Endothelial cell of umbilical vein (primary cell): Measurements from ENCODE around the gene PCDHGA5. TPM values are rescaled to one million over a fixed set of nuclear protein-coding genes. Genes with fewer than 3 reads are reported as not detected.

ENCODE experiments used
- BruUV-seq: library from RNA; stranded (reverse); fragments of 400-500 nt; replicated peaks from 2 replicates; lab custom pipeline; 2021; lab: Mats Ljungman, UMichigan
- CTCF ChIA-PET: fragments of 300-600, 350-600 bp; sonication (Branson Sonifier 250); formaldehyde crosslinking; loops from one replicate; lab custom pipeline; 2021; ENCODE audit warnings: antibody characterized with exemption, inconsistent platforms; lab: Charles Lee
- POLR2A ChIA-PET: fragments of 300-600, 350-600 bp; sonication (Branson Sonifier 250); formaldehyde crosslinking; loops from one replicate; lab custom pipeline; 2021; ENCODE audit warnings: antibody characterized with exemption, inconsistent platforms; lab: Charles Lee
- DNase-seq: peaks from one replicate; pipeline ENCODE4 v3.0.0-alpha.2; 2011; ENCODE audit warnings: low read depth, low spot score
- FAIRE-seq: peaks from 2 replicates; lab custom pipeline; 2011; peaks lifted over from hg19 to GRCh38; lab: Jason Lieb, UNC
- H2AFZ ChIP-seq: 2 replicates; pipeline ENCODE4 v1.6.0; 2012; ENCODE audit warnings: low read depth, low read length, control low read depth, inconsistent platforms
- H3K27ac ChIP-seq: 2 replicates; pipeline ENCODE4 v1.5.1; 2011; ENCODE audit warnings: low read depth, mild to moderate bottlenecking, control low read depth, low read length, moderate library complexity; ENCODE audit not compliant: insufficient read depth
- H3K27me3 ChIP-seq, 2 experiments: 2 replicates each; pipeline versions ENCODE4 v1.6.0 to v1.6.1; 2011; ENCODE audit warnings: low read length in 2 of 2, mixed read lengths in 1 of 2; ENCODE audit not compliant: control insufficient read depth in 2 of 2, insufficient read depth in 2 of 2
- H3K36me3 ChIP-seq, 2 experiments: 2 replicates in 1 of 2; 3 replicates in 1 of 2; pipeline ENCODE4 v1.5.1; 2011; ENCODE audit warnings: low read length in 2 of 2, mild to moderate bottlenecking in 1 of 2, moderate library complexity in 1 of 2; ENCODE audit not compliant: control insufficient read depth in 2 of 2, insufficient read depth in 2 of 2; ENCODE audit errors: extremely low read depth in 1 of 2
- H3K4me1 ChIP-seq: 3 replicates; pipeline ENCODE4 v1.5.1; 2011; ENCODE audit warnings: mild to moderate bottlenecking, low read length; ENCODE audit not compliant: control insufficient read depth, insufficient read depth; ENCODE audit errors: extremely low read depth
- H3K4me2 ChIP-seq: 2 replicates; pipeline ENCODE4 v1.6.1; 2011; ENCODE audit warnings: low read length, control low read depth, mixed read lengths; ENCODE audit not compliant: insufficient read depth
- H3K4me3 ChIP-seq, 3 experiments: fragments of 200-600 bp in 1 of 3; sonication (generic), shearing (Covaris generic) in 1 of 3; replicated peaks in 1 of 3; 2 replicates each; pipeline ENCODE4 v1.5.1; 2011 to 2016; ENCODE audit warnings: control low read depth in 3 of 3, low read length in 3 of 3, mild to moderate bottlenecking in 2 of 3, inconsistent platforms in 1 of 3, low read depth in 1 of 3, moderate library complexity in 1 of 3; ENCODE audit not compliant: insufficient read depth in 1 of 3
- H3K79me2 ChIP-seq: 2 replicates; pipeline ENCODE4 v1.6.0; 2012; ENCODE audit warnings: low read length, inconsistent platforms; ENCODE audit not compliant: control insufficient read depth, insufficient read depth
- H3K9ac ChIP-seq: replicated peaks from 2 replicates; pipeline ENCODE3; 2011; ENCODE audit warnings: low read length, control low read depth; ENCODE audit not compliant: insufficient read depth; ENCODE audit errors: extremely low read depth
- H3K9me1 ChIP-seq: replicated peaks from 3 replicates; pipeline ENCODE4 v1.6.0; 2011; ENCODE audit warnings: mild to moderate bottlenecking, low read length; ENCODE audit not compliant: control insufficient read depth, insufficient read depth; ENCODE audit errors: extremely low read depth
- H3K9me3 ChIP-seq: replicated peaks from 2 replicates; pipeline ENCODE4 v1.5.1; 2012; ENCODE audit warnings: low read length, inconsistent platforms; ENCODE audit not compliant: control insufficient read depth, insufficient read depth
- H4K20me1 ChIP-seq: replicated peaks from 2 replicates; pipeline ENCODE3; 2011; ENCODE audit warnings: mild to moderate bottlenecking, low read length; ENCODE audit not compliant: control insufficient read depth, insufficient read depth; ENCODE audit errors: extremely low read depth
- EZH2 ChIP-seq: IDR thresholded peaks from 2 replicates; pipeline ENCODE4 v1.6.1; 2012; ENCODE audit warnings: borderline replicate concordance, low read depth, mild to moderate bottlenecking, moderate library complexity, low read length, inconsistent platforms; ENCODE audit not compliant: severe bottlenecking
- FOS ChIP-seq: IDR thresholded peaks from 2 replicates; pipeline ENCODE4 v1.6.1; 2011; ENCODE audit warnings: mild to moderate bottlenecking, low read length, moderate library complexity, borderline replicate concordance; ENCODE audit not compliant: insufficient read depth
- GATA2 ChIP-seq: IDR thresholded peaks from 2 replicates; pipeline ENCODE4 v1.7.0; 2011; ENCODE audit warnings: low read depth, mild to moderate bottlenecking, moderate library complexity, mixed read lengths, low read length; ENCODE audit not compliant: insufficient read length, insufficient read depth
- JUN ChIP-seq: IDR thresholded peaks from 2 replicates; pipeline ENCODE4 v1.6.1; 2011; ENCODE audit warnings: borderline replicate concordance, low read depth; ENCODE audit not compliant: insufficient read length, insufficient read depth
- MYC ChIP-seq: IDR thresholded peaks from one replicate; pipeline ENCODE4 v1.6.1; 2011; ENCODE audit warnings: mild to moderate bottlenecking, low read depth, low read length
- POLR2A ChIP-seq: IDR thresholded peaks from 2 replicates; pipeline ENCODE4 v1.6.1; 2012; ENCODE audit warnings: low read depth, mild to moderate bottlenecking, control low read depth, low read length
- POLR2AphosphoS5 ChIP-seq: IDR thresholded peaks from 2 replicates; pipeline ENCODE4 v1.6.1; 2012; ENCODE audit warnings: low read depth, mild to moderate bottlenecking, control low read depth, low read length, moderate library complexity; ENCODE audit not compliant: insufficient read depth
- dilution Hi-C: fragments of 300-500 bp; cut with MboI; formaldehyde crosslinking; loops from one replicate; pipeline ENCODE4 v1.15.0; 2019; ENCODE audit warnings: low sequenced_read_pairs; ENCODE audit not compliant: extremely low pct_ligation_motif_present
- intact Hi-C: fragments of 100-400 bp; cut with micrococcal nuclease; formaldehyde crosslinking; loops from one replicate; pipeline ENCODE4 v1.10.0; 2022
- polyA plus RNA-seq, 4 experiments: library from polyadenylated mRNA; depleted of rRNA in 3 of 4; stranded (reverse) in 3 of 4; unstranded in 1 of 4; fragments of >200 nt; gene quantifications; 2 replicates each; pipeline versions ENCODE4 v1.2.1 to v1.2.3, GENCODE V29; 2011 to 2012; ENCODE audit warnings: missing spikeins in 1 of 4
- total RNA-seq: library from RNA; stranded (reverse); gene quantifications from 2 replicates; pipeline ENCODE4 v1.2.3, GENCODE V29; 2021
- TF ChIP-seq, protein P1 (sequence below), 2 donors: IDR thresholded peaks; 1 replicate in 1 of 2; 2 replicates in 1 of 2; pipeline ENCODE4 v1.5.1; 2011; ENCODE audit warnings: low read length in 2 of 2, mild to moderate bottlenecking in 2 of 2, moderate library complexity in 2 of 2, control low read depth in 1 of 2, inconsistent platforms in 1 of 2, low read depth in 1 of 2; ENCODE audit not compliant: insufficient read depth in 1 of 2; ENCODE audit errors: extremely low read depth in 1 of 2
- TF ChIP-seq, protein P2 (sequence below): IDR thresholded peaks from 2 replicates; pipeline ENCODE4 v1.6.1; 2011; ENCODE audit not compliant: insufficient read depth, insufficient read length

Gene PCDHGA5
- total and polyA plus RNA-seq, 2 donors (not counting 3 experiments of a cell fraction or from before 2014, with no cell fraction given) = 0.36 to 0.93 TPM

DNA sequence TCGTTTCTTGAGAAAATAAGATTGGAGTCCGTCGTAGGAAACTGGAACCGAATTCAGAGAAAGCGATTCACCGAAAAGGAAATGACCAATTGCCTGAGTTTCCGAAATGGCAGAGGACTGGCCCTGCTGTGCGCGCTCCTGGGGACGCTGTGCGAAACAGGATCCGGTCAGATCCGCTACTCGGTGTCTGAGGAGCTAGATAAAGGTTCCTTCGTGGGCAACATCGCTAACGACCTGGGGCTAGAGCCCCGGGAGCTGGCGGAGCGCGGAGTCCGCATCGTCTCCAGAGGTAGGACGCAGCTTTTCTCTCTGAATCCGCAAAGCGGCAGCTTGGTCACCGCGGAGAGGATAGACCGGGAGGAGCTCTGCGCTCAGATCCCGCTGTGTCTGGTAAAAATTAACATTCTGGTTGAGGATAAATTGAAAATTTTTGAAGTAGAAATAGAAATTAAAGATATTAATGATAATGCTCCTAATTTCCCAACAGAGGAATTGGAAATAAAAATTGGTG, 20.0 kb upstream of the PCDHGA5 start:
- Histone ChIP-seq H2AFZ (peak overlapping the region; percentile 86), H3K27ac (no peak overlapping the region), H4K20me1 (no peaks in the 10 kb centered on the region), H3K9me1 (no peaks in the 10 kb centered on the region), H3K4me3 (peak overlapping the region in 2 of 3 experiments; percentile 17 to 59), H3K4me1 (peaks cover 3% of the 10 kb centered on the region), H3K27me3 (peaks cover 7 to 29% of the 10 kb centered on the region in 2 experiments), H3K4me2 (peak overlapping the region; percentile 65), H3K79me2 (no peaks in the 10 kb centered on the region), H3K36me3 (no peaks in the 10 kb centered on the region), H3K9ac (peak overlapping the region; percentile 49), H3K9me3 (no peaks in the 10 kb centered on the region)
- peak; percentile 50 for FAIRE-seq
- TF ChIP-seq EZH2 (no peak), POLR2AphosphoS5 (no peak), POLR2A (no peak)
- TF ChIP-seq, protein P1, sequence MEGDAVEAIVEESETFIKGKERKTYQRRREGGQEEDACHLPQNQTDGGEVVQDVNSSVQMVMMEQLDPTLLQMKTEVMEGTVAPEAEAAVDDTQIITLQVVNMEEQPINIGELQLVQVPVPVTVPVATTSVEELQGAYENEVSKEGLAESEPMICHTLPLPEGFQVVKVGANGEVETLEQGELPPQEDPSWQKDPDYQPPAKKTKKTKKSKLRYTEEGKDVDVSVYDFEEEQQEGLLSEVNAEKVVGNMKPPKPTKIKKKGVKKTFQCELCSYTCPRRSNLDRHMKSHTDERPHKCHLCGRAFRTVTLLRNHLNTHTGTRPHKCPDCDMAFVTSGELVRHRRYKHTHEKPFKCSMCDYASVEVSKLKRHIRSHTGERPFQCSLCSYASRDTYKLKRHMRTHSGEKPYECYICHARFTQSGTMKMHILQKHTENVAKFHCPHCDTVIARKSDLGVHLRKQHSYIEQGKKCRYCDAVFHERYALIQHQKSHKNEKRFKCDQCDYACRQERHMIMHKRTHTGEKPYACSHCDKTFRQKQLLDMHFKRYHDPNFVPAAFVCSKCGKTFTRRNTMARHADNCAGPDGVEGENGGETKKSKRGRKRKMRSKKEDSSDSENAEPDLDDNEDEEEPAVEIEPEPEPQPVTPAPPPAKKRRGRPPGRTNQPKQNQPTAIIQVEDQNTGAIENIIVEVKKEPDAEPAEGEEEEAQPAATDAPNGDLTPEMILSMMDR (IDR thresholded peaks at IDR 0.05; ENCODE audit: extremely low read depth in 1 of 2, insufficient read depth in 1 of 2, low read depth in 1 of 2, low read length in 2 of 2) = no peak
- intact Hi-C loops = loop anchor here (2.0 kb wide), 1 partner anchor 23 kb away; the partner anchor contains the start of gene TAF7
- BruUV-seq = TSS peak; percentile 69
- CTCF ChIA-PET = interaction anchor here (0.8 to 3.8 kb wide), 24 partner anchors 9 to 223 kb away, joined by 3 to 38 read pairs (median 6); partner anchors contain the start of genes PCDHB9, PCDHGA1, PCDHGA10 and PCDHGA12
- dilution Hi-C loops = no loop called here
- POLR2A ChIA-PET = interaction anchor here (1.3 kb wide), 1 partner anchor 23 kb away, joined by 3 read pairs; the partner anchor contains the start of gene TAF7
- DNase-seq = no peak

DNA sequence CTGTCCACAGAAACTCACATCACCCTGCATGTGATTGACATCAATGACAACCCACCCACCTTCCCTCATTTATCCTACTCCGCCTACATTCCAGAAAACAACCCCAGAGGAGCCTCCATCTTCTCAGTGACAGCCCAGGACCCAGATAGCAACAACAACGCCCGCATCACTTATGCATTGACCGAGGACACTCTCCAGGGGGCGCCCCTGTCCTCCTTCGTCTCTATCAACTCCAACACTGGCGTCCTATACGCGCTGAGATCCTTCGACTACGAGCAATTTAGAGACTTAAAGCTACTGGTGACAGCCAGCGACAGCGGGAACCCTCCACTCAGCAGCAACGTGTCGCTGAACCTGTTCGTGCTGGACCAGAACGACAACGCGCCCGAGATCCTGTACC, 18.6 kb upstream of the PCDHGA5 start:
- Histone ChIP-seq H3K27me3 (peaks cover 10 to 25% of the 10 kb centered on the region in 2 experiments), H3K9me1 (no peaks in the 10 kb centered on the region), H3K79me2 (no peaks in the 10 kb centered on the region), H3K9me3 (no peaks in the 10 kb centered on the region), H3K27ac (no peak overlapping the region), H4K20me1 (no peaks in the 10 kb centered on the region), H2AFZ (no peak overlapping the region), H3K36me3 (no peaks in the 10 kb centered on the region), H3K4me3 (no peak overlapping the region), H3K9ac (no peak overlapping the region), H3K4me2 (no peak overlapping the region), H3K4me1 (peaks cover 3% of the 10 kb centered on the region)
- FAIRE-seq = no peak
- dilution Hi-C loops = no loop called here
- POLR2A ChIA-PET = no interaction called here
- BruUV-seq = no TSS peak
- TF ChIP-seq EZH2 (no peak), MYC (no peak), FOS (no peak), GATA2 (no peak), JUN (no peak), POLR2AphosphoS5 (no peak), POLR2A (no peak)
- TF ChIP-seq, protein P2, sequence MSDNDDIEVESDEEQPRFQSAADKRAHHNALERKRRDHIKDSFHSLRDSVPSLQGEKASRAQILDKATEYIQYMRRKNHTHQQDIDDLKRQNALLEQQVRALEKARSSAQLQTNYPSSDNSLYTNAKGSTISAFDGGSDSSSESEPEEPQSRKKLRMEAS = no peak
- TF ChIP-seq, protein P1 (IDR thresholded peaks at IDR 0.05; ENCODE audit: extremely low read depth in 1 of 2, insufficient read depth in 1 of 2, low read depth in 1 of 2, low read length in 2 of 2) = no peak
- DNase-seq = no peak
- CTCF ChIA-PET = interaction anchor here (1.4 kb wide), 1 partner anchor 15 kb away, joined by 3 read pairs; the partner anchor contains the start of gene PCDHGA1
- intact Hi-C loops = no loop called here
